ELF-1 (cell line): Measurements from ENCODE around the gene OAS2.

Experiments used
- DNase-seq: peaks from one replicate; pipeline ENCODE4 v3.0.0-alpha.2; 2016; ENCODE audit warnings: low read depth, low spot score

The OAS2 gene, protein sequence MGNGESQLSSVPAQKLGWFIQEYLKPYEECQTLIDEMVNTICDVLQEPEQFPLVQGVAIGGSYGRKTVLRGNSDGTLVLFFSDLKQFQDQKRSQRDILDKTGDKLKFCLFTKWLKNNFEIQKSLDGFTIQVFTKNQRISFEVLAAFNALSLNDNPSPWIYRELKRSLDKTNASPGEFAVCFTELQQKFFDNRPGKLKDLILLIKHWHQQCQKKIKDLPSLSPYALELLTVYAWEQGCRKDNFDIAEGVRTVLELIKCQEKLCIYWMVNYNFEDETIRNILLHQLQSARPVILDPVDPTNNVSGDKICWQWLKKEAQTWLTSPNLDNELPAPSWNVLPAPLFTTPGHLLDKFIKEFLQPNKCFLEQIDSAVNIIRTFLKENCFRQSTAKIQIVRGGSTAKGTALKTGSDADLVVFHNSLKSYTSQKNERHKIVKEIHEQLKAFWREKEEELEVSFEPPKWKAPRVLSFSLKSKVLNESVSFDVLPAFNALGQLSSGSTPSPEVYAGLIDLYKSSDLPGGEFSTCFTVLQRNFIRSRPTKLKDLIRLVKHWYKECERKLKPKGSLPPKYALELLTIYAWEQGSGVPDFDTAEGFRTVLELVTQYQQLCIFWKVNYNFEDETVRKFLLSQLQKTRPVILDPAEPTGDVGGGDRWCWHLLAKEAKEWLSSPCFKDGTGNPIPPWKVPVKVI

DNA sequence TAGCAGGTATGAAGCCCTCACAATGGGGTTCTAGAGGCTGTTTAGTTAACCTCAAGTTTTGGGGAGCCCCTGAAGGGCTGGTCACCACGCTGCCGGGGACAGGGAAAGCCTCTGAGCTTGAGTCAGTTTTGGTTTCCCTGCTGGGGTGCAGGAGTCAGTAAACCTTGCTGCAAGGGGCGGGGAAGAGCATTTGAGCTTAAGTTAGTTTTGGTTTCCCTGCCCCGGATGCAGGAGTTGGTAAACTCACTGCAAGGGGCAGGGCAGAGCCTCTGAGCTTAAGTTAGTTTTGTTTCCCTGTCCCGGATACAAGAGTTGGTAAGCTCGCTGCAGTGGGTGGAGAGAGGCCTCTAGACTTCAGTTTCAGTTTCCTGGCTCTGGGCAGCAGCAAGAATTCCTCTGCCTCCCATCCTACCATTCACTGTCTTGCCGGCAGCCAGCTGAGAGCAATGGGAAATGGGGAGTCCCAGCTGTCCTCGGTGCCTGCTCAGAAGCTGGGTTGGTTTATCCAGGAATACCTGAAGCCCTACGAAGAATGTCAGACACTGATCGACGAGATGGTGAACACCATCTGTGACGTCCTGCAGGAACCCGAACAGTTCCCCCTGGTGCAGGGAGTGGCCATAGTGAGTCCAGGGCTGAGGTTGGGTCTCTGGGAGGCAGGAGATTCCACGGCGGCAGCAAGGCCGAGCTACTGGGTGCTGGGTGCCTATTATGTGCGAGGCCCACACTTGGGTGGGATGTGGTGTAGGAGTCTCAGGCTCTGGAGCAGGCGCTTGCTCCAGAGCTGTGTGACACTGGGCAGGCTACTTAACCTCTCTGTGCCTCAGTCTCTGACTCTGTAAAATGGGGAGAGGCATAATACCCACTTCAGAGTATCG, at the start of gene OAS2:
Gene OAS2 (plus strand): TSS at position 357 of the 878 bp plus-strand sequence. CDS start 90 bp downstream, at position 447.
- peak; percentile 9 for DNase-seq

DNA sequence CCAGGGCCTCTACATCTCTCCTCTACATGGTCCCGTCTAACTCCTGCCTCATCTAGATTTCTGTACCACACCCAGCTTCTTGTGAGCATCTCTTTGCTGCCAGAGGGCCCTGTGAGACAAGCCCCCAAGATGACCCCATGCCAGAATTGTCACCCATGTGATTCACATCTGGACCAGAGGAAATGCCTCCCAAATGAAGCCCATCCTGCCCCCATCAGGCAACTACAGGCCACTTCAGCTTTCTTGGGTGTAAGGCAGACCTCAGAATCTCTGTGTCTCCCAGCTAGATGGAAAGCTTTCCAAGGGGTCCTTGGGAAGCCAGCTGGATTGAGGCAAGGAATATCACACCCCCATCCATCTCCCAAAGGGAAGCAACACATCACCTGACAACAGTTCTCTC, 49.3 kb upstream of the OAS2 start:
- no peak for DNase-seq

DNA sequence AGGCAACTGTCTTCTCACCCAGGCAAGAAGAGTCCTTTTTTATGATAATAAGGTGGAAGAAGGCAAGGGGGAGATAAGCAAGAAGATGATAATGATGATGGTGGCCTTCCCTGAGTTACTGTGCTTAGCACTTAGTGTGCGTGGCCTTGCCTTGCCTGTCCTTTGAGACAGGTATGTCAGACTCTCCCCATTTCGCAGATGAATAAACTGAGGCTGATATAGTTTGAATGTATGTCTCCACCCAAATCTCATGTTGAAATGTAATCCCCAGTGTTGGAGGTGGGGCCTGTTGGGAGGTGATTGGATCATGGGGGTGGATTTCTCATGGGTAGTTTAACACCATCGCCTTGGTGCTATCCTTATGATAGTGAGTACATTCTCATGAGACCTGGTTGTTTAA, 48.6 kb upstream of the OAS2 start:
- no peak for DNase-seq

DNA sequence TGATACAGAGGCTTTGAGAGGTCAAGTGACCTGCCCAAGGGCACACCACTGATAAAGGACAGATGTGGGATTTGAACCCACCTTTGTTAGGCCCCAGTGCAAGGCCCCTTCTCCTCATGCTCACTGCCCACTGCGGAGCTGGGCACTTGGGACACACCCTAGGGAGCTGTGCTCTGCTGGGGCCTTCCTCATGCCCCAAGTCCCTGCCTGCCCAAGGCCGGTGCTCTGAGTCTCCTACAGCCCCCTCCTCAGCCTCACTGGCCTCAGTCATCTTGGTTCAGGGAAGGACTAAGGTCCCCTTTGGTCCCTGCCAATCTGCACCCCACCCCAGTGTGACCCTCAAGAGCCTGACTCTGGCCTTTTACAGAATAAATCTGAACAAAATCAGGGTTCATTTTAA, 48.0 kb upstream of the OAS2 start:
- no peak for DNase-seq

DNA sequence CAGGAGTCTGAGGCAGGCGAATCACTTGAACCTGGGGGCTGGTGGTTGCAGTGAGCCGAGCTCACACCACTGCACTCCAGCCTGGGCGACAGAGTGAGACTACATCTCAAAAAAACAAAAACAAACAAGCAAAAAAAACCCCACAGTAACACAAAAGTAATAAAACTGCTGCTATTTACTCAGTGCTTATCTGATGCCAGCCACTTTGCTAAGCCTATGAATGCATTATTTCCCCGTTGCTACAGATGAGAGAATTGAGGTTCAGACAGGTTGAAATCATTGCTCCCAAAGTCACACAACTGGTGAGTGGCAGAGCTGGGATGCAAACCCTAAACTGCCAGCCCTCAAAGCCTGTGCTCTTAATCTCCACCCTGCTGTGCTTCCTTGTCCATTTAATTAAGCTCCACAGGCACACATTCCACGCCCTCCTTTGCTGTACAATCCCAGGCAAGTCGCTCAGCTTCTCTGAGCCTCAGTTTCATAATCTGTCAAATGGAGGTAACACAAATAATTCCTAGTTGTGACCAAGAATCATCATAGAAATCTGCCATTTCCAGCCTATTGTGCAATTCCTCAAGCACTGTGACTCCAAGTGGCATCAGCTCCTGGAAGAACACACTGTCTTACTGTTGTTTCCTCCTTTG, 45.7 kb upstream of the OAS2 start:
- peak; percentile 42 for DNase-seq

DNA sequence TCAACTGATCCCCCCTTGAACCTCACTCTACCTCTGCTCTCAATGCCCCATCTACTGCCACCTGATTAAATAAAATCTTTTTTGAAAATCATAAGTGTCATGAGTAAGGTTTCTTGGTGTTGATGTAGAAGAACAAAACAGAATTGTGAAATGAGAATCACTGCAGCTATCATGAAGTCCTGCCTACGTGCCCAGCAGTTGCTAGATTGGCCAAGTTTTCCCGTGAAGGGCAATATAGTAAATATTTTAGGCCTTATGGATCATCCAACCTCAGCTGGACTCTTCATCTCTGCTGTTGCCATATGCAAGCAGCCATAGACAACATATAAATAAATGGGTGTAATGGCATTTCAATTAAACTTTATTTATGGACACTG, 45.2 kb upstream of the OAS2 start:
- no peak for DNase-seq

DNA sequence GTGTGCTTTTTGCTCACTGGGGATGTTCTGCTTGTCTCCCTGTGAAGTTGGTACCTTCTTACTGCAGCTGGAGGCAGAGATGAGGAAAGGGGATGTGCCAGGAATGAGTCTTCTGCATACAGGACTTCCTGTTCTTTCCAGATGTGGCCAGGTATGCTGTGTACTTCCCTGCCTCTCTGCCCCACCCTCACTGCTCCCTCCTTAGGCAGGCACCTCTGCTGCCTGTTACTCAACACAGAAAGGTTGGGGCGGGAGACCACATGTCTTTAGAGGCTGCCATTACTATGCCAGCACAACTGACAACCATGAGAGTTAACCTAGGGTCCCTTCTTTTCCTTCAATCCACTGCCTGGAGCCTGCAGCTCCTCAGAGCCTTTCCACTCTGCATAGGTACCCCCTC, 42.1 kb upstream of the OAS2 start:
- DNase-seq, result no peak

DNA sequence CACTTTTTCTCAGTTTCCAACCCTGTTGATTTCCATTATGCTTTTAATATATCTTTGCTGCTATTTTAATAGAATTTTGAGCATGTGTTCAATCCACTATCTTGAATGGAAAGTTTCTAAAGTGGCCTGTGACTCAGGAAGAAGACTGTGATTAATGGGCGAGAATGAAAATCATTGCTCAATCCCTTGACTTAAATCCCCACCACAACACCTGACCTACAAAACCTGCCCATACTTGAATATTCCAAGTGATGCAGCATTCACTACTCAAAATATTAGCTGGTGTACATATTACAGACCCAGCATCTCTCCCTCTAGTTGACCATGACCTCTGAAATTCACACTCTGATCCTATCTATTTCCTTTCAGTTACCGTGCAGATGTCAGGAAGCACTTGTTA, 41.4 kb upstream of the OAS2 start:
- no peak for DNase-seq

DNA sequence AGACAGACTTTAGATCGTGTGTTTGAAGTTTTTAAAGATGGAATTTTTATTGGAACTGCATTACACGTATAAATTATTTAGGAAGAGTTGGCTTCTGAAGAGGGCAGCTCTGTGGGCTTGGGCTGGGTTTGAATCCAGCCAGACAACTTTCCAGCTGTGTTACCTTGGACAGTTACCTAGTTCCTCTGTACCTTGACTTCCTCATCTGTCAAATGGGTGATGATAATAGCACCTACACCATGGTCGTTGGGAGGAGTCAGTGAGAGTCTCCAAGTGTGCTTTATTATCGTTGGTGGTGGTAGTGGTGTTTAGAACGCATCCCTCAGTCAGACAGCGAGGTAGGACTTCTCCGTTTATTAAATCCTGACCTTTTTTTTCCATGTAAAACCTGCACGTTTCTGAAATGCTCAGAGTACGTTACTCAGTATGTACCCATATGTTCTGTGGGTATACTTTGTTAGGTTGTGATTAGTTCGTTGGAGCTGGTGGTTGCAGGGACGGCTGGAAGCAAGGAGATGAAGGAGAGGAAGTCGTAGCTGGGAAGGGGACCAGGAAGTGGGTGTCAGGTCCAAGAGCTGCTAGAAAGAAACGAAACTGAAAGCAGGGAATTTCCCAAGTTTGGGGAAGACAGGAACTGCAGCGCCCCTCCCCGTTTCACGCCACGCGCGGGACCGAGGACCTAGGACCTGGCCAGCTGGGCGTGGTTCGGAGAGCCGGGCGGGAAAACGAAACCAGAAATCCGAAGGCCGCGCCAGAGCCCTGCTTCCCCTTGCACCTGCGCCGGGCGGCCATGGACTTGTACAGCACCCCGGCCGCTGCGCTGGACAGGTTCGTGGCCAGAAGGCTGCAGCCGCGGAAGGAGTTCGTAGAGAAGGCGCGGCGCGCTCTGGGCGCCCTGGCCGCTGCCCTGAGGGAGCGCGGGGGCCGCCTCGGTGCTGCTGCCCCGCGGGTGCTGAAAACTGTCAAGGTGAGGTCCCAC, 40.3 kb upstream of the OAS2 start, which contains the start of gene OAS3:
Gene OAS3 (plus strand): TSS at position 734 of the 979 bp plus-strand sequence. CDS start 57 bp downstream, at position 791.
- DNase-seq, result peak; percentile 33

DNA sequence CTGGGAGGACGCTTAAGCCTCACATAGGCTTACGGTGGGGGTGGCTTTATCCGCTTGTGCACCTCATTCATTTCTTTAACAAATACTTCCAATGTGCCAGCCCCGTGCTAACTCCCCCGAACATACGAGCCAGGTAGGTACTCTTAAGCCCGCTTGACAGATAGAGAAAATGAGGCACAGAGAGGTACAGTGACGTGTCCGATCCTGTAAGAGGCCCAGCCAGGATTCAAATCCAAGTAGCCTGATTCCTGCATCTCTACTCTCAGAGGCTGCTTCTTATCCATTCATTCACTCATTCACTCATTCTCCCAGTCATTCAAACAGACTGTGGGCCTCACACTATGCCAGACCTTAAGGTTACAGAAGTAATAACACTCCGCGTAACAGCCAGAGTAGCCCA, 39.6 kb upstream of the OAS2 start:
- no peak for DNase-seq

DNA sequence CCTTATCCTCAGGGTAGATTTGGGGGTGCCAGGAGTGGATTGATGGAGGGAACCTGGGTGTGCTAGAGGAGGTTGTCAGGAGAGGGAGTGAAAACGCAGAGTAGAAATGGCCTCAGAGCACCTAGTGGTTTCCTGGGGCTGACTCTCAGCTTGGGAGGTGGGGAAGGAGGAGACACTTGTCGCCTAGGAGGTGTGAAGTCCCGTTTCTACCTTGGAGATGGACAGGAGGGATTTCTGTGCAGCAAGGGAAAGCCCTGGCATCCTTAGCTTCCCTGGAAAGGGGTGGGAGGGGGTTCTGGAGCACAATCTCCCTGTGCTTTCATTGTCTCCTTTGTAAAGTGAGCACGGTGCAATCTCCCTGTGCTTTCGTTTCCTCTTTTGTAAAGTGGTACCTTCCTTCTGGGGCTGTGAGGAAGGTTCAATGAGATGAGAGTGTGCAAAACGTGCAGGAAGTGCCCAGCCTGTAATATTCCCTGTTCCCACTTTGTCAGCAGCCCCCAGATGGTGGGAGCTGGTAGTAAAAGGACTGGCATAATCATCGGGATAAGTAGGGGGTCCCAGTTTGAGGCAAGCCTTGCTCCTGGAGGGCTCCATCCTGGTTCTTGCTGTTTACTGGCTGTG, 38.4 kb upstream of the OAS2 start:
- no peak for DNase-seq

DNA sequence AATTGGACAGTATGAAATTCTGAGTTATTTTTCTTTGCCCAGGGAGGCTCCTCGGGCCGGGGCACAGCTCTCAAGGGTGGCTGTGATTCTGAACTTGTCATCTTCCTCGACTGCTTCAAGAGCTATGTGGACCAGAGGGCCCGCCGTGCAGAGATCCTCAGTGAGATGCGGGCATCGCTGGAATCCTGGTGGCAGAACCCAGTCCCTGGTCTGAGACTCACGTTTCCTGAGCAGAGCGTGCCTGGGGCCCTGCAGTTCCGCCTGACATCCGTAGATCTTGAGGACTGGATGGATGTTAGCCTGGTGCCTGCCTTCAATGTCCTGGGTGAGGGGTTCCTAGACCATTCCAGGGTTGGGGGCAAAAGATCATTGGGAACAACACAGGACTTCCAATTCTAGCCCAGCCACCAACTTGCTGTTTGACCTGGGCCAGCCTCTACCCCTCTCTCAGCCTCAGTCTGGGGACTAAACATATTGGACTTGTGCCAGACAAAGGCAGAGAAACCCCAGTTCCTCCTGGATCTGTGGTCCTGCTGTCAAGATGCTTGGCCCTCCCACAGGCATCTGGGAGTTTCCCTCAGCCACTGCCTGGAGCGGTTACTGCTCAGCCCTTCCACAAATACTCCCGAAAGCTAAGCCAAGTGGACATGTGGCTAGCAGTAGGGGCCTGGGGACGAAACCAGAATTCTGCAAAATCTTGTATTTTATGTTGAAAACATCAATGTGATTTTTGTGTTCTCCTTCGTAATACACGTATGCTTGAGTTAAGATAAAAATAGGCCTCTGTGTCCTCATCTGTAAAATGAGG, 36.6 kb upstream of the OAS2 start:
- DNase-seq, result no peak

DNA sequence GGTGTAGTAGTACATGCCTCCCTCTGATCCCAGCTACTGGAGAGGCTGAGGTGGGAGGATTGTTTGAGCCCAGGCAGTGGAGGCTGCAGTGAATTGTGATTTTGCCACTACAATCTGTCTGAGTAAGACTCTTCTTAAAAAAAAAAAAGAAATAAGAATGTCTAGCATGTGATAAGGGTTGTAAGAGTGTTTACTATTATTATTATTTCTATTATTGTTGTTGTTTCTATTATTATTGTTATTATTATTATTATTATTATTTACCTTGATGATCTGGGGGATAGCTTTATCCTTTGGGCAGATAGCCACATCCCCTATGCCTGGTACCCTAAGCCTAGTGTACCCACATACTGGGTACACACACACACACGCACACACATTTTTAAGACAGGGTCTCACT, 35.7 kb upstream of the OAS2 start:
- no peak for DNase-seq

DNA sequence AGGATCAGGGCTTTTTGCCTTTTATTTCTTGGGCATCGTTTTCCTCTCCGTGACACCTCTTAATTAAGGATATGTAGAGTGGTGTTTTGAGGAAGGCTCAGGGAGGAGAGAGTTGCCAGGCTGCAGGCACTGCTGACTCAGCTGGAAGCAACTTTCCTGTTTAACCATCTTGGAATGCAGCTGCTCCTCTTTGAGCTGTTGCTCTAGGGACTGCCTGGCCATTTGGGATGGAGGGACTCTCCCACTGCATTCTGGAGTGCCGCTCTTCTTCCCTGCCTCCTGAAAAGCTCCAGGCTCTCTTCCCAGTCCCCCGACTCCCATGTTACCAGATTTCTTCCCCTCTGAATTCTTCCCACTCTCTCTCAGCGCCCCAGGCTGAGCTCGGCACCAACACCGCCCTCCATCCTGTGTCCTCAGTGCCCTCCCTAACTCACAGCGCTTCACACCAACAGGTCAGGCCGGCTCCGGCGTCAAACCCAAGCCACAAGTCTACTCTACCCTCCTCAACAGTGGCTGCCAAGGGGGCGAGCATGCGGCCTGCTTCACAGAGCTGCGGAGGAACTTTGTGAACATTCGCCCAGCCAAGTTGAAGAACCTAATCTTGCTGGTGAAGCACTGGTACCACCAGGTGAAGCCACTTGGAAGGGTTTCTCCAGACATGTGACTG, 34.2 kb upstream of the OAS2 start:
- peak; percentile 64 for DNase-seq

DNA sequence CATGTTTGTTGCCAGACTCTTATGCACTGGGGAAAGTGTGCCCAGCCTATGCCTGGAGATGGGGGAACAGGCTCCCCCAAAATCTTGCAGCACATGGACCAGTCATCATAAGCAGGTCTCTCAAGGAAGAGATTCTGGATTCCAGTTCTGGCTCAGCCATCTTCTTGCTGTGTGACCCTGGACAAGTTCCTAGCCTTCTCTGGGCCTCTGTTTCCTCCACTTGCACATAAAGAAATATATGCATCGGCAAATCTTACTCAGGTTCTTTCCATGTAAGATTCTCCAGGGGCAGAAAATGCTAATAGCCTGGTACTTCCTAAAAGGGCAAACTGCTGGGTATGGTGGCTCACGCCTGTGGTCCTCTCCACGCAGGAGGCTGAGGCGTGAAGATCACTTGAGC, 32.8 kb upstream of the OAS2 start:
- no peak for DNase-seq

DNA sequence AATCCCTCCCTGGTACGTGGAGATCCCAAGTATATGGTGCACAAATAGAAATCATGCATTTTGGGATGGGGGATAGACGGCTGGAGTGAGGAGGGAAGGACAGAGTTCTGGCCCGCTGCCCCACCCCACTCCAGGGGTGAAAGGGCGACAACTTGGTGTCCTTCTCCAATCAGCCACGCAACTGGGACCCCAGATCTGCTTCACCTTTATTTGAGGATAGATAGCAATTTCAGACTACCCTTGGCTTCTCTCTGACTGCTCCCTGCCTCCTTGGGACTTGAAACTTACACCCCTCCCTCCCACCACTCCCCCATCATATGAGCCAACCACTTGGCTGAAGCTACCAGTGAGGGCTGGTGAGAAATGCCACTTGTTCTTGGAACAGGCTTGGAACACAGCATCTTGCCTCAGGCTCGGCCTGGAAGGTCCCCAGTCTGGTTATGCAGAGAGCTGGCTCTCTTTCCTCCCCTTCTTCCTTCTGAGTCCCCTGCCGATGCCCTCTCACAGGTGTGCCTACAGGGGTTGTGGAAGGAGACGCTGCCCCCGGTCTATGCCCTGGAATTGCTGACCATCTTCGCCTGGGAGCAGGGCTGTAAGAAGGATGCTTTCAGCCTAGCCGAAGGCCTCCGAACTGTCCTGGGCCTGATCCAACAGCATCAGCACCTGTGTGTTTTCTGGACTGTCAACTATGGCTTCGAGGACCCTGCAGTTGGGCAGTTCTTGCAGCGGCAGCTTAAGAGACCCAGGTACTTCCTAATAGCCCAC, 31.9 kb upstream of the OAS2 start:
- no peak for DNase-seq

DNA sequence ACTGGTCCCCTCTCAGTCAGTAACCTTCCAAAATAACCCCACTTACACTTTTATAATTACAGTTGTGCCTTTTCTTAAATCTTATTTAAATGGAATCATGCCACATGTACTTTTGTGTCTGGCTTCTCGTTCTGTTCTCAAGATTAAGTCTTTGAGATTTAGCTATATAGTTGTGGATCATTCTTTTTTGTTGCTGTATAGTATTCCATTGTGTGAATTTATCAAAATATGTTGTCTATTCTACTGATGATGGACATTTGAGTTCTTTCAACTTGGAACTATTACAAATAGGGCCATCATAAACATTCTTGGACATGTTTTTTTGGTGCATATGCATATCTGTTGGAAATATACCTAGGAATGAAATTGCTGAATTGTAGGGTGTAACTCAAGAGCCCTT, 31.0 kb upstream of the OAS2 start:
- no peak for DNase-seq

DNA sequence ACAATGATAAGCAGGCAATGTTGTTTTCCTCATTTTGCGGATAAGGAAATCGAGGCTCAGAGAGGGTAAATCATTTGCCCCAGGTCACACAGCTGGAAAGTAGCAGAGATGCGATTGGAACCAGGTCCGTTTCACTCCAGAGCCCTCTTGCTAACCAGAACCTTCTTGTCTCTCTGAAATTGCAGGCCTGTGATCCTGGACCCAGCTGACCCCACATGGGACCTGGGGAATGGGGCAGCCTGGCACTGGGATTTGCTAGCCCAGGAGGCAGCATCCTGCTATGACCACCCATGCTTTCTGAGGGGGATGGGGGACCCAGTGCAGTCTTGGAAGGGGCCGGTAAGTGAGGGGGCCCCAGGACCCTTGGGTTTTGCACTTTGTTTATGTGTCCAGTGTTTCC, 30.6 kb upstream of the OAS2 start:
- DNase-seq, result no peak
